HL-60 (cell line): ENCODE results near the gene ZNF609.

ENCODE experiments used
- CTCF ChIP-seq: IDR thresholded peaks from one replicate; pipeline ENCODE4 v1.5.1; 2011; ENCODE audit warnings: low read length, control low read depth, inconsistent platforms; ENCODE audit not compliant: insufficient read depth
- GABPA ChIP-seq: IDR thresholded peaks from 2 replicates; pipeline ENCODE4 v1.6.1; 2012; ENCODE audit warnings: low read depth
- POLR2AphosphoS5 ChIP-seq: IDR thresholded peaks from 2 replicates; pipeline ENCODE4 v1.6.1; 2012; ENCODE audit warnings: low read depth
- REST ChIP-seq: IDR thresholded peaks from 2 replicates; pipeline ENCODE4 v1.6.1; 2012; ENCODE audit warnings: low read depth; ENCODE audit not compliant: insufficient replicate concordance

- TF ChIP-seq POLR2AphosphoS5 (no peak), REST (no peak), CTCF (no peak), GABPA (no peak)
Measured at GRCh38 chr15:64624242-64624641, 163.9 kb downstream of the ZNF609 start.
